IPS-NIHi7 (cell line): ENCODE data around the gene SF3B1.
A peak's percentile ranks its signal among the peaks of the same experiment; 100 is the strongest.
"Not testable (repeated sequence)": the region's sequence is repeated elsewhere in the genome, so short reads cannot be mapped to it uniquely, and the experiment has no call there.

Experiments used
- DNase-seq: peaks from one replicate; pipeline ENCODE4 v3.0.0; 2012; ENCODE audit warnings: mixed read lengths; ENCODE audit errors: extremely low spot score

The SF3B1 gene

GRCh38 chr2:197433780-197434438, 919 bp downstream of the SF3B1 start:
- no peak for DNase-seq

- DNase-seq, result not testable (repeated sequence)
Observed at GRCh38 chr2:197432527-197432926, 2.3 kb downstream of the SF3B1 start.

- no peak for DNase-seq
Observed at GRCh38 chr2:197431858-197432257, 3.0 kb downstream of the SF3B1 start.

GRCh38 chr2:197427986-197428385, 6.8 kb downstream of the SF3B1 start:
- no peak for DNase-seq

GRCh38 chr2:197426723-197427603, 7.9 kb downstream of the SF3B1 start:
- no peak for DNase-seq

GRCh38 chr2:197425550-197425949, 9.3 kb downstream of the SF3B1 start:
- no peak for DNase-seq

- no peak for DNase-seq
Observed at GRCh38 chr2:197423307-197423706, 11.5 kb downstream of the SF3B1 start.

- no peak for DNase-seq
Observed at GRCh38 chr2:197419438-197419837, 15.4 kb downstream of the SF3B1 start.

GRCh38 chr2:197416268-197416667, 18.6 kb downstream of the SF3B1 start:
- no peak for DNase-seq

GRCh38 chr2:197414515-197414914, 20.3 kb downstream of the SF3B1 start:
- no peak for DNase-seq

GRCh38 chr2:197414039-197414438, 20.8 kb downstream of the SF3B1 start:
- no peak for DNase-seq

- DNase-seq, result no peak
Observed at GRCh38 chr2:197405582-197405981, 29.2 kb downstream of the SF3B1 start.

- no peak for DNase-seq
Observed at GRCh38 chr2:197399887-197400540, 34.8 kb downstream of the SF3B1 start.

- no peak for DNase-seq
Observed at GRCh38 chr2:197398913-197399312, 35.9 kb downstream of the SF3B1 start.

- DNase-seq, result no peak
Observed at GRCh38 chr2:197391220-197391717, 43.6 kb downstream of the SF3B1 start.

- DNase-seq, result peak; percentile 33
Observed at GRCh38 chr2:197388866-197389587, 45.8 kb downstream of the SF3B1 start.

GRCh38 chr2:197387179-197387578, 47.6 kb downstream of the SF3B1 start:
- DNase-seq, result no peak

- DNase-seq, result no peak
Observed at GRCh38 chr2:197386242-197386641, 48.6 kb downstream of the SF3B1 start.

GRCh38 chr2:197383825-197384224, 51.0 kb downstream of the SF3B1 start:
- DNase-seq, result peak; percentile 30

- DNase-seq, result no peak
Observed at GRCh38 chr2:197381641-197382040, 53.2 kb downstream of the SF3B1 start.

- DNase-seq, result not testable (repeated sequence)
Observed at GRCh38 chr2:197379918-197380309, 54.9 kb downstream of the SF3B1 start.
